ENCODE measurements around the gene BBIP1.

BBIP1 gene

GRCh38 chr10:110918643-110919348 is at the start of gene BBIP1:
BBIP1 (minus strand) TSS chr10:110919180; CDS start chr10:110918157, 1,023 bp downstream.
- peak; percentile 92 for DNase-seq

GRCh38 chr10:110967645-110968044 is 48.7 kb upstream of the BBIP1 start:
- no peak for DNase-seq

GRCh38 chr10:110967009-110967630 is 48.1 kb upstream of the BBIP1 start:
- DNase-seq, result no peak

DNA sequence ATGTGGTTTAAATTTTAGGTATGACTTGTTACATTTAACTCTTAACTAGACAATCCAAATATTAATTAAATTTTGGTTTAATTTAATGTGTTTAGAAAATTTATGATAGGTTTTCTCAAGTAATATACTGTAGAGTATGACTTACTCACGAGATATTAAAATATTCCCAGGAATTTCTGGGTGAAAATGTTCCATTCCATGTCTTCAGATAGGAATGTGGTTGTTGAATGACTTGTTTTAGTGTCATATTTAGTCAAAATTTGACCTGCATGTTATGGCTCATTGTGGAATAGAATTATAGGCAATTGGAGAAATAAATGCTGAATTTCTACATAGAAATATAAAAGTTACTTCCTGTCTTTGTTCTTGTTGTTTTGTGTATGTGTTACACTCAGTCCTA is 47.2 kb upstream of the BBIP1 start:
- no peak for DNase-seq

- DNase-seq, result no peak
Observed at GRCh38 chr10:110965216-110965615, 46.2 kb upstream of the BBIP1 start.

DNA sequence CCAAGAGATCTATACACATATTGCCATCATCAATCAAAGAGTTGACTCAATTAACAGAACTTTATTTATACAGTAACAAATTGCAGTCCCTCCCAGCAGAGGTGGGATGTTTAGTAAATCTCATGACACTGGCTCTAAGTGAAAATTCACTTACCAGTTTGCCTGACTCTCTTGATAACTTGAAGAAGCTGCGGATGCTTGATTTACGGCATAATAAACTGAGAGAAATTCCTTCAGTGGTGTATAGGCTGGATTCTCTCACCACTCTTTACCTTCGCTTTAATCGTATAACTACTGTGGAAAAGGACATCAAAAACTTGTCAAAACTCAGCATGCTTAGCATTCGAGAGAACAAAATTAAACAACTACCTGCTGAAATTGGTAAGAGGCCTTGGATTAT is 45.7 kb upstream of the BBIP1 start:
- DNase-seq, result no peak

GRCh38 chr10:110963162-110963561 is 44.2 kb upstream of the BBIP1 start:
- no peak for DNase-seq

GRCh38 chr10:110962443-110962842 is 43.5 kb upstream of the BBIP1 start:
- DNase-seq, result no peak

DNA sequence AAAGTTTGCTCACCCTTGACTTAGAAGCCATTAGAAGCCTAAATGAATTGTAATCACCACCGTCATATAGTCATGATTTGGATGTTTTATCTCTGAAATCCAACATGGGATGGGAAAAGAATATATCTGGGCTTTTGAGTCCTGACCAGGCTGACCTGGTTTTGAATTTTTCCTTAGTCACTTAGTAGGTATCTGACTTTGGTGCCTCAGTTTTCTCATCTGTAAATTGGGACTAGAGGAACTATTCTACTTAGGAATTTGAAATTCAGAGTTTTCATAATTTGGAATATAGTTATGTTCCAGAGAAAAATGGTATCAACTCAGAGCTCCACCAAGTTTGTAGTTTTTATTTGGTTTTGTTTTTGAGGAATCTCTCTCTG is 41.3 kb upstream of the BBIP1 start:
- no peak for DNase-seq

DNA sequence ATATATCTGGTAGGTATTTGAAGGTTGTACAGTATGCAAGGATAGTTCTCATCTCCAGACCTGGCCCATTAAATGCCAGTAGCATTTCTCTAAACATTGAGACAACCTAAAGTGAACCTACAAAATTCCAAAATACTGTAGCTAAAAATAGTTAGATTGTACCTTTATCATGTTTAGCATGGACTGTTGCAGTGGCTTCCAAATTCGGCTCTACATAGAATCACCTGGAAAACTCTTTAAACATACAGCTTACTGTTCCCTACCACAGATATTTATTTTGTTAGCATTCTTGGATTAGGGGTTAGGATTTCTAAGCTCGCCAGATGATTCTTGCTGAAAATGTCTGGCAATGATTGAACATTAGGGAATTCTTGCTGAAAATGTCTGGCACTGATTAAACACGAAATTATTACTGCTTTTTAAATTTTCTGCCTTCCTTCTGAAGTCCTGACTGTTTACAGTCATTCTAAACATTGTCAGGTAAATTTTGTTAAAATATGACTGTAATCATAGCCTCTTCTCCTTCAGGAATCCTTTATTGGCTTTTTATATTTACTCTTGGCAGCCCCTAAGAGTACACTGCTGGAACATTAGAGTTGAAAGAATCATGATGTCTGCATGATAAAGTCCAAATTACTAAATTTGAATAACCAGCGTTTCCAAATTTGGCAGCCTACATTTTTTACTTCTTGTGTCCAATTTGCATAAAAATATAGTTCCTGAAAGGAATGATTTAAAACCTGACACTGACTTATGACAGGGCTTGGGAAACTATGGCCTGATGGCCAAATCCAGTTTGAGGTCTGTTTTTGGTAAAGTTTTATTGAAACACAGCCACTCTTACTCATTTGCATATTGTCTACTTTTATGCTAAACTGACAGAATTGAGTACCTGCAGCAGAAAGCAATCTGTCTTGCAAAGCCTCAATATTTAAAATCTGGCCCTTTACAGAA is 40.7 kb upstream of the BBIP1 start:
- DNase-seq, result no peak

GRCh38 chr10:110957606-110958005 is 38.6 kb upstream of the BBIP1 start:
- no peak for DNase-seq

- no peak for DNase-seq
Observed at GRCh38 chr10:110951381-110951780, 32.4 kb upstream of the BBIP1 start.

GRCh38 chr10:110947061-110947595 is 28.1 kb upstream of the BBIP1 start:
- DNase-seq, result no peak

GRCh38 chr10:110946496-110946895 is 27.5 kb upstream of the BBIP1 start:
- no peak for DNase-seq

GRCh38 chr10:110944792-110945396 is 25.9 kb upstream of the BBIP1 start:
- DNase-seq, result no peak

GRCh38 chr10:110939419-110939818 is 20.4 kb upstream of the BBIP1 start:
- DNase-seq, result no peak

DNA sequence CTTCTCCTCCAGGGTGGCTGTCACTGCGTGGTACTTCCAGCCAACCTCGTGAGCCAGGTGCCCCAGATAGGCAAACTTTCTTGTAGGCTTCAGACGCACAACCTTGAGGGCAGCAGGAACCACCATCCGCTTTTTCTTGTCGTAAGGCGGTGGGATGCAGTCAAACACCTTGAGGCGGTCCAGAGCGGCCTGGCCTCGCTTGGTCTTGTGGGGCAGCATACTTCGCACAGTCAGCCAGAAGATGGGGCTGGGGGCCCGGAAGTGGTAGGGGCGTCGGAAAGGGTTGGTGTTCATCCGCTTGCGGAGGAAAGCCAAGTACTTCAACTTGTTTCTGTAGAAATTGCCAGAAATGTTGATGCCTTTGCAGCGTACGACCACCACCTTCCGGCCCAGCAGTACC is 17.8 kb upstream of the BBIP1 start:
- DNase-seq, result no peak

DNA sequence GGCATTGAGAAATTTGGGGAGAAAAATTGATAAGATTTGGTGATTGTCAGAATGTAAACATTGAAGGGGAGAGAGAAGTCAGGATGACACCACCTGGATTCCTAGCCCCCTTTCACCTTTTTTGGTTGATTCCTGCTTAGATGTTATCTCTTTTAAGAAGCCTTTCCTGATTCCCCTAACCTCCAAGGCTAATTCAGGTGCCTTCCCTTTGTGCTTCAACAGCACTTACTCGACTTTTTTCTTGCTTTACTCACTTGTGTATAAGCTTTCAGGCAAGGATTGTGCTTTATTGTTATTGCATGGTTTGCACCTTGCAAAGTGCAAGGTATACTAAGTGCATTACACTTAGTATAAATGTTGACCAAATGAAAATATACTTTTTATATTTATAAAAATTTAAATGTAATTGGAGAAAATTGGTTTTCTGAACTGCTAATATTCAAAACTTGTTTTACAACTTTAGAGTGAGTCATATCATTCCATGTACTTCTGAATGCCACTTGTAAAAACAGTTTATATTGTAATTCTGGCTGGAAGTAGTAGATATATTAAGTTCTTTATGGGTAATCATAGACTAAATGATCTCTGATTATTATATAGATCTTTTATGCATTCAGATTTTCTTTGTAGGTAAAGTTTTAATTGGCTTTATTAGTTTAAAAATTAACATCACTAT is 13.7 kb upstream of the BBIP1 start:
- no peak for DNase-seq

GRCh38 chr10:110931769-110932381 is 12.9 kb upstream of the BBIP1 start:
- DNase-seq, result no peak

GRCh38 chr10:110927461-110927860 is 8.5 kb upstream of the BBIP1 start:
- no peak for DNase-seq

GRCh38 chr10:110923856-110924493 is 5.0 kb upstream of the BBIP1 start:
- DNase-seq, result no peak

All from activated CD8-positive, alpha-beta memory T cell treated with anti-CD3 and anti-CD28 coated beads, Interleukin-2, amount 50 U/mL, for 48 hours (primary cell).